HG03066 (cell line): ENCODE results near the gene DCST1.

Experiments
- ATAC-seq: cut with Tn5 transposase; IDR thresholded peaks from one replicate; pipeline ENCODE4 v1.9.1; 2021; ENCODE audit warnings: low read depth; ENCODE audit not compliant: unreplicated experiment

The DCST1 gene

GRCh38 chr1:155012026-155012546 is 21.5 kb upstream of the DCST1 start:
- no peak for ATAC-seq

- ATAC-seq, result no peak
Measured at GRCh38 chr1:155012776-155013602, 20.6 kb upstream of the DCST1 start.

DNA sequence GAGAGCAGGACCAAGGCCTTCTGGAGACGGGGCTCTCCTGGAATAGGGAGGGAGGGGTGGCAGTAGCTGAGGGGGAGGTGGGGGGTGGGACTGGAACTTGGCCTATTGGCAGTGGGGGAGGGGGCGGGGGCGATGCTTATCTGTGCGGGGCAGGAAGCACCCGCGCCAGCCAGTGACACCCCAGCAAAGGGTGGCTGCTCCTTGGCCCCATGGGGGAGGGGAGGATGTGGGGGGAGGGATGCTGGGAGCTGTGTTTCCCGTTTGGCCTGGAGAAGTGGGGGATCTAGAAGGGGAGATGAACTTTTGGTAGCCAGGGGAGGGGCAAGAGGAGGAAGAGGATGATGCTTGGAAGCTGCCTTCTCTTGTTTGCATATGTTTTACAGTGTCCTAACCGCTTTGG is 20.0 kb upstream of the DCST1 start:
- no peak for ATAC-seq

- no peak for ATAC-seq
Measured at GRCh38 chr1:155014709-155015508, 18.7 kb upstream of the DCST1 start.

DNA sequence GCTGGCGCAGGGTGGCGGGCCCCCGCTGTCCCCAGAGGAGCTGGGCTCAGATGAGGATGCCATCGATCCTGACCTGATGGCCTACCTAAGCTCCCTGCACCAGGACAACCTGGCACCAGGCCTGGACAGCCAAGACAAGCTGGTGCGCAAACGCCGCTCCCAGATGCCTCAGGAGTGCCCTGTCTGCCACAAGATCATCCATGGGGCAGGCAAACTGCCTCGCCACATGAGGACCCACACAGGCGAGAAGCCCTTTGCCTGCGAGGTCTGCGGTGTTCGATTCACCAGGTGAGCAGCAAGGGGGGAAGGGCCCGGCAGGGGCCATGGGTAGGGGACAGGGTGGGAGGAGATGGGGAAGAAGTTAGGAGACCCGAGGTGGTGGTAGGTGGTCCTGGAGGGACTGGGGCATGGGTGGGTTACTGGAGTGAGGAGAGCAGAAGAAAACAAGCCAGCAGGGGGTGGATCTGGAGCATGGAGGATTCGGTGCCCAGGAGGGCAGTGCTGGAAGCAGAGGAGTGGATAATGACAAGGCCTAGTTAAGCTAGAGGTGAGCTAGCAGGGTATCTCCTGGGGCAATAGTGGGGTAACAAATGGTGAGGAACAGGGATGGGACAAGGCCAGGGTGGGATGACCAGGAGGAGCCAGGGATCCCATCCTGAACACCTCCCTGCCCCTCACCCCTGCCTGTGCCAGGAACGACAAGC is 17.9 kb upstream of the DCST1 start:
- no peak for ATAC-seq

- ATAC-seq, result no peak
Measured at GRCh38 chr1:155016231-155016831, 17.3 kb upstream of the DCST1 start.

DNA sequence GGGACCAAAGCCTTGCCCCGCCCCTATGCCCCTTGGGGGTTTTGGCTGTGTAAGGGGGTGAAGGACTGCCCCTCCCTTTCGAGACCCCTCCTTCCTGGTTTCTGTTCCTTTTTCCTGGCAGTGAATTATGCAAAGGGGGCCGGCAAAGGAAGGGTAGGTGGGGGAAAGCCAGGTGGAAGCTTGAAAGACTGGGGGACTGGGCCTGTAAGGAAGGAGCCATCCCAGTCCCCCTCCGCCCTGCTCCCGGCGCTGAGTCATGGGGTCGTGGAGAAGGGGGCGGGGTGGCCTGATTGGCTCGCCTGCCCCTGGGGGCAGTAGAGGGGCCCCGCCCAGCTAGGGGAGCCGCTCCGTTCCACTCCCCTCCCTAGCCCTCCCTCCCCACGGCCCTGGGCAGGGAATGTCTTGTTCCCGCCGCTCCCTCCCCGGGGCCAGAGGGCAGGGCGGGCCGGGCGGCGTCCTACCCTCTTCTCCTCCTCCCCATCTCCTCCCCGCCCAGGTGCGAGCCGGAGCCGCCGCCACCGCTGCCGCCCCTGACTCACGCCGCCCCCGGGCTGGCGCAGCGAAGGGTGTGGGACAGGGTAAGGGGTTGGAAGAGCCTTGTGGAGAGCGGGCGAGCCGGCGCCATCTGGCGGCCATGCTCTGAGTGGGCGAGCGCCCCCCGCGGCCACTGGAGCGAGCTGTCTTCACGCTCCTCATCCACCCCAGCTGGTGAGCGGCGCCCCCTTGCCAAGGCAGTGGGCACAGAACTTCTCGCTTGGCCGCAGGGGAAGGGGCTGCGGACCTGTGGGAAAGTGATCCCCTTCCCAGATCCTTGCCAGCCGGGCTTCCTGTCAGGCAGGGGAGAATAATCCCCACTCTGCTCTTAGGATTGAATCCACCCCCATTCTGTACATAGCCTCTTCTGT is 16.3 kb upstream of the DCST1 start:
- ATAC-seq, result peak; percentile 80

DNA sequence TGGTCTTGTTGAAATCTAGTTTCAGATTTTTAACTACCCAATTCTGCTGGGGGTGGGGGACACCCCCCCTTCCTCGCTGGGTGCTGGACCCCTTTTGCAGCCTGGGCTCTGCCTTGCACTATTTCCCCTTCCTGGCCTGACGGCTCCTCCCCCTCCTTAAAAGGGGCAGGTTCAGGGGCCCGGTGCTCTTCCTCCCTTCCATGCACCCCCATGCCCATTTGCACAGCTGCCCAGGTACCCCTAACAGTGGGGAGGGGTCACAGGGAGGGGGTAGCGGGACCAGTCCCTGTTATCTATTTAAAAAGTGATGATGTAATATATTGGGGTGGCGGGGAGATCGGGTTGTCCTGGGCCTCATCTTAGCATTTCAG is 15.7 kb upstream of the DCST1 start:
- no peak for ATAC-seq

DNA sequence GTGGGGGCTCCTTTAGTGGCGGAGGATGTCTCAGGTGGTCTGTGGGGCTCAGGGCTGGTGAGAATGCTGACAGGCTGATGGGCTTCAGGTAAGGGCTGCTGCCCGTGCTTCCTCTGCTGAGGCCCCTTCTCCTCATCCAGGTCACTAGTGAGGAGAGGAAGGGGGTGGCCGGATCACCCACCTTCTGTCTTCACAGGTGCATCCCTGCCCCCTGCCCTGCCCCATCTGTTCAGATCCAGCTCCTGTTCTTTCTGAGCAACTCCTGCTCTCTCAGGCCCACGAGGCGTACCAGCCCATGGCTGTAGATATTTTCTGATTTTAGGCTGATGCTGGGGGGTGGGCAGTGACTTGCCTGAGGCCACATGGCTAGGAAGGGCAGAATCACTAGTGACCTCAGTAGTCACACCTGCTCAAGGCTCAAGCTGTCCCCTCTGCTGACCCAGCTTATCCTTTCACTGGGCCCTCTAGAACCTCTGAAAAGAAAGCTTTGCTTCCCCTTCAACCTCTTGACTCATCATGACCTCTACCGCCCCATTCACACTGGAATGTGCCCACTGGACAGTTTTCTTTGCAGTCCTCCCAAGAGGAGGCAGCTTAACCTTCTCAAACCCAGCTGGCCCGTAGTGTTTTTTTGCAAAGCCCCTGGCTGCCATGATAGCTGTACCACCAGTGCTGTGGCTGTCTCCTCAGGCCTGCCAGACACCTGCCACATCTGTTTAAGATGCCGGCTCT is 14.8 kb upstream of the DCST1 start:
- no peak for ATAC-seq

- no peak for ATAC-seq
Measured at GRCh38 chr1:155019377-155020245, 14.0 kb upstream of the DCST1 start.

DNA sequence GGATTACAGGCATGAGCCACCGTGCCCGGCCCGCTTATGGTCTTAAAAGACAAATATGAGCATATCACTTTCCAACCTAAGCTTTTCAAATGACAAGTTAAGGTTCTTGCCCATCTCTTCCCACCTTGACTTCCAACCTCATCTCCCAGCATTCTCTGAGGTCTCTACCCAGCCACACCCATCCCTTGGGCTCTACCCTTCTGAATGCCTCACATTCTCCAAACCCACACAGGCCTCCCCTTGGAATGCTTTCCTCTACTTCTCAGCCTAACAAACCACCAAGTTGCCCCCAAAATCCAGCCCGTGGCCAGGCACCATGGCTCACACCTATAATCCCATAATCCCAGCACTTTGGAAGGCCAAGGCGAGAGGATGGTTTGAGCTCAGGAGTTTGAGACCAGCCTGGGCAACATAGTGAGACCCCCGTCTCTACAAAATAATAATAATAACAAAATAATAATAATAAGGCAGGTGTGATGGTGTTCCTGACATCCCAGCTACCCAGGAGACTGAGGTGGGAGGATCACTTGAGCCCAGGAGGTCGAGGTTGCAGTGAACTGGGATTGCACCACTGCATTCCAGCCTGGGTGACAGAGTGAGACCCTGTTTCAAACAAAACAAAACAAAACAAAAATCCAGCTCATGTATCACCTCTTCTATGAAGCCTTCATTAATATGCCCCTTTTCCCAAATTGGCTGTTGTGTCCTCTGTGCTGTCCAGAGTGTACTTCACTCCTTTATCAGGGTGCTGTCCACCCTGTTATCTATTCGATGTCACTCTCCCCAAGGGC is 11.3 kb upstream of the DCST1 start:
- ATAC-seq, result no peak

DNA sequence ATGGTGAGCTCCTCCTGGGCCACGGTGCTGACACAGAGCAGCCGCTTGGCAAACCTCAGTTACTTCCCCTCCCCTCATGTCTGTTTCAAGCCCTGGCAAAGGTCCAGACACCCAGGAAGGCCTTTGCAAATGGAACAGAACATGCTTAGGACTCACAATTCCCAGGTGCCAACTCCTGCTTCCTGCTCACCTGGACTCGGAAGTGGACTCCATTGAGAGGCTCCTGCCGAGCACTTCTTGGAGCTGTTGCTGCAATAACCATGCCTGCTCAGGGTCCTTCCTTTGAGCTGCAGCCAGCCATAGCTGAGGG is 10.7 kb upstream of the DCST1 start:
- ATAC-seq, result no peak

DNA sequence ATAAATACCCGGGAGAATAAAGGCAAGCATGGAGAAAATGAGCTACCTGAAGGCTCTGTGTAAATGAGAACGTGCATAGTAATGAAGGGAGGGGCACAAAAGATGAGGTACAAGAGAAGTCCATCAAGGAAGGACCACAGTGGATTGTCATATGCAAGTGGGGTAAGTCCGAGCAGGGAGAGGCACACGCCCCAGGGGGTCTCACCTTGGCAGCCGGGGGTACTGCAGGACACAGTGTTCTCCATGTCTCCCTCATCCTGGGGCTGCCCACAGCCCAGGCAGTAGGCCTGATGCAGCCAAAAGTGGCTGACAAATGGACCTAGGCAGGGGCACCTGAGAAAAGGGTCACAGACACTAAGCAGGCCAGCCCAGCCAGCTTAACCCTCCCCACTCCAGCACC is 10.0 kb upstream of the DCST1 start:
- ATAC-seq, result no peak

- ATAC-seq, result no peak
Measured at GRCh38 chr1:155024315-155024714, 9.3 kb upstream of the DCST1 start.

DNA sequence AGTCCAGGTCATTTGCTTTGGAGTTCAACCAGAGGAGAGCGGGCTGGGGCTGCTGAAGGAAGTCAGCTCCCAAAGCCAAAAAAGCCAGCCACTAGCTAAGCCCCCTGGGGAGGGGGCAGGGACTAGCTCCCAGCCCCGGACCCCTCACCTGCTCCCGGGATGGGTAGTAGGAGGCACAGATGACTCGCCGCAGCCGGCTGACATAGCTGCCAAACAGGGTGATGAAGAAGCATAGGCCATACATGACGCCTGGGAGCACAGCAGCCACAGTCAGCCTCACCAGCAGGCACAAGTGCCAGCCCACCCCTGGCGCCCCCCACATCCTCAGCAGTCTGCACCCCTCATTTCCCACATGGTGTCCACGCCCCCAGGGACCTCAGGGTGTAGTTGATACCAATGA is 7.5 kb upstream of the DCST1 start:
- ATAC-seq, result no peak

- no peak for ATAC-seq
Measured at GRCh38 chr1:155026588-155026987, 7.0 kb upstream of the DCST1 start.

GRCh38 chr1:155029513-155030242 is 3.9 kb upstream of the DCST1 start:
- ATAC-seq, result no peak
